DLD1 (cell line): ENCODE data around the gene CBX5.
"Not testable (repeated sequence)": the region's sequence is repeated elsewhere in the genome, so short reads cannot be mapped to it uniquely, and the experiment has no call there.

Experiments used
- in situ Hi-C: cut with HindIII; loops from 2 replicates; pipeline ENCODE4 v1.10.0; 2017; ENCODE audit warnings: low sequenced_read_pairs

The CBX5 gene

GRCh38 chr12:54206791-54207190 lies 73.1 kb downstream of the CBX5 start:
- in situ Hi-C loops = loop anchor here (25.0 kb wide), 3 partner anchors 156 to 419 kb away; partner anchors contain the start of genes GPR84, HOXC8 and HOXC9

- in situ Hi-C loops = loop anchor here (25.0 kb wide), 3 partner anchors 158 to 417 kb away; partner anchors contain the start of genes GPR84, HOXC8 and HOXC9
These were observed 75.6 kb downstream of the CBX5 start for GRCh38 chr12:54204316-54204715.

GRCh38 chr12:54201001-54201794 lies 78.7 kb downstream of the CBX5 start:
- in situ Hi-C loops = loop anchor here (25.0 kb wide), 3 partner anchors 161 to 414 kb away; partner anchors contain the start of genes GPR84, HOXC8 and HOXC9

- in situ Hi-C loops = loop anchor here (25.0 kb wide), 3 partner anchors 162 to 413 kb away; partner anchors contain the start of genes GPR84, HOXC8 and HOXC9
These were observed 79.5 kb downstream of the CBX5 start for GRCh38 chr12:54200412-54200811.

GRCh38 chr12:54199917-54200316 lies 80.0 kb downstream of the CBX5 start:
- in situ Hi-C loops = loop anchor here (25.0 kb wide), 3 partner anchors 162 to 413 kb away; partner anchors contain the start of genes GPR84, HOXC8 and HOXC9

GRCh38 chr12:54199034-54199433 lies 80.9 kb downstream of the CBX5 start:
- in situ Hi-C loops = no loop called here

GRCh38 chr12:54197431-54197909 lies 82.5 kb downstream of the CBX5 start:
- in situ Hi-C loops = no loop called here

GRCh38 chr12:54197010-54197409 lies 82.9 kb downstream of the CBX5 start:
- in situ Hi-C loops = no loop called here

GRCh38 chr12:54196396-54196795 lies 83.5 kb downstream of the CBX5 start:
- in situ Hi-C loops = no loop called here

GRCh38 chr12:54195737-54196347 lies 84.1 kb downstream of the CBX5 start:
- in situ Hi-C loops = no loop called here

- in situ Hi-C loops = no loop called here
These were observed 84.7 kb downstream of the CBX5 start for GRCh38 chr12:54195080-54195736.

- in situ Hi-C loops = not testable (repeated sequence)
These were observed 85.3 kb downstream of the CBX5 start for GRCh38 chr12:54194611-54195010.

GRCh38 chr12:54193434-54193833 lies 86.5 kb downstream of the CBX5 start:
- in situ Hi-C loops = no loop called here

- in situ Hi-C loops = no loop called here
These were observed 88.3 kb downstream of the CBX5 start for GRCh38 chr12:54191550-54192022.

GRCh38 chr12:54191126-54191525 lies 88.8 kb downstream of the CBX5 start:
- in situ Hi-C loops = no loop called here

GRCh38 chr12:54189198-54189539 lies 90.8 kb downstream of the CBX5 start:
- in situ Hi-C loops = loop anchor here (10.0 kb wide), 1 partner anchor 54 kb away; no protein-coding TSS in a partner anchor

GRCh38 chr12:54187075-54187474 lies 92.8 kb downstream of the CBX5 start:
- in situ Hi-C loops = loop anchor here (10.0 kb wide), 1 partner anchor 52 kb away; no protein-coding TSS in a partner anchor

- in situ Hi-C loops = loop anchor here (10.0 kb wide), 1 partner anchor 51 kb away; no protein-coding TSS in a partner anchor
These were observed 94.0 kb downstream of the CBX5 start for GRCh38 chr12:54185919-54186318.

GRCh38 chr12:54185297-54185696 lies 94.6 kb downstream of the CBX5 start:
- in situ Hi-C loops = loop anchor here (10.0 kb wide), 1 partner anchor 50 kb away; no protein-coding TSS in a partner anchor

GRCh38 chr12:54184024-54184805 lies 95.7 kb downstream of the CBX5 start:
- in situ Hi-C loops = loop anchor here (10.0 kb wide), 1 partner anchor 49 kb away; no protein-coding TSS in a partner anchor
